CD4-positive, alpha-beta T cell treated with Interferon alpha-2 for 1 hour (primary cell): Measurements from ENCODE around the gene COL15A1.

ENCODE experiments used
- DNase-seq, 2 donors: peaks; one replicate each; pipeline ENCODE4 v3.0.0-alpha.2; 2020 to 2022

The COL15A1 gene

DNA sequence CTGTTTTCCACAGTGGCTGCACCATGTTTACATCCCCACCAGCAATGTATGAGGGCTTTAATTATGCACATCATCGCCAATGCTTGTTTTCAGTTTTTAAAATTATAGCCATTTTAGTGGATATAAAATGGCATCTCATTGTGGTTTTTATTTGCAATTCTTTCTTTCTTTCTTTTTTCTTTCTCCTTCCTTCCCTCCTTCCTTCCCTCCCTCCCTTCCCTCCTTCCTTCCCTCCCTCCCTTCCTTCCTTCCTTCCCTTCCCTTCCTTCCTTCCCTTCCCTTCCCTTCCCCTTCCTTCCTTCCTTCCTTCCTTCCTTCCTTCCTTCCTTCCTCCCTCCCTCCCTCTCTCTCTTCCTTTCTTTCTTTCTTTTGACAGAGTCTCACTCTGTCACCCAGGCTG lies 6.6 kb downstream of the COL15A1 start:
- no peak for DNase-seq

DNA sequence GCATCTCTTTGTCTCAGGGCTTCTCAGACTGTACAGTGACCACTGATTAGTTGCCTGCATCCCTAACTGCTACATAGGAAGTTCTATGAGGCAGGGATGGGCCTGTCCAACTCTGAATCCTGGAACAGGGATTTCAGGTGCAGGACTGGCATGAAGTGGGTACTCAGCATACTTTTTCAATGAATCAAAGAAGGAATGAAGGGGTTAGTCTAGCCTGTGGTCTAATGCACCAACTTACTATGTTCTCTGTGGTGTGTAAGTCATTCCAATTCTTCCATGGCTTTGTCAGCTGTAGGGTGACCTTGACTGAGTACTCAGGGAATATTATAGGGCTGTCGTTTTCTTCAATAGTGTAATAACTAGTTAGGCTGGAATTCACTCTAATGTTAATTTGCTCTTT lies 8.3 kb downstream of the COL15A1 start:
- DNase-seq: no peak

DNA sequence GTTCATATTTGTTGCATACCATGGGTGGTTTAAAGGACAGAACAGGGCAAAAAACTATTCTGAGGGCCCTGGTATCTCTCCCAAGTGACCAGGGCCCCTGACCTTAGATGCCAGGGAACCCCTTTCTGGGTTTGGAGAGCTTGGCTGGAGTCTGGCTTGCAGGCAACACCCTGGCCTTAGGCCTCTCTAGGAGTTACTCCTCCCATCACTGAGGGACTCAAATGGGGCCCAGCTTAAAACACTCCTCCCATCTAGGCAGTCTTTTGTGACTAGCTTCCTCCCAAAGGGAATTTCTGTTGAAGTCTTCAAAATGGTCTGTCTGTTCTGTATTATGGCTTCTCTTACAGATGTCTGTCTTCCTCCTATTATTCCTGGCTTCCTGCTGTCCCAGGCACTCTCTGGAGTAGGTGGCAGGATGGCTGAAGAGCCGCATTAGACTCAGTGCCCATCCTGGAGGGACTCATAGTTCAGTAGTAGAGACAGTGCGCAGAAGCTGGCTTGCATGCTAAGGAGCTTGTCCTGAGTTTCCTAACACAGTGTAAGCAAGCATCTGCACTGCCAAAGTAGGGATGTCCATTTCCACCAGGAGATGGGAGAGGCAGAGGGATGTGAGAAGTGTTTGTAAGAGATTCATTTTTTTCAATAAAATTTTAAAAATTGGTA lies 10.0 kb downstream of the COL15A1 start:
- no peak for DNase-seq

DNA sequence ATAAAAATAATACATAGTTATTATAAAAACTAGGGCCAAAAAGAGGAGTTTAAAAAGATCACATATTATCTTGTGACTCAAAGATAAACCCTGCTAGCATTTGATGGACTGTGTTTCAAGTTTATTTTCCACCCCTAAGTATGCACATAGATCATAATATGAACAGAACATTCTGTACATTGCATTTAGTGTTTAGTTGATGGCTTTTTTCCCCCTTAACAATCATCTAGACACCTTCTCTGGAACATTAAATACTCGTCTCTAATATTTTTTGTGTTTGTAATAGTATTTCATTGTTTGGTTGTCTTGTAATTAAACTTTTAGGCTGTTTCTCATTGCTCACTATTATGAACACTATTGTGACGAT lies 10.5 kb downstream of the COL15A1 start:
- DNase-seq: no peak

DNA sequence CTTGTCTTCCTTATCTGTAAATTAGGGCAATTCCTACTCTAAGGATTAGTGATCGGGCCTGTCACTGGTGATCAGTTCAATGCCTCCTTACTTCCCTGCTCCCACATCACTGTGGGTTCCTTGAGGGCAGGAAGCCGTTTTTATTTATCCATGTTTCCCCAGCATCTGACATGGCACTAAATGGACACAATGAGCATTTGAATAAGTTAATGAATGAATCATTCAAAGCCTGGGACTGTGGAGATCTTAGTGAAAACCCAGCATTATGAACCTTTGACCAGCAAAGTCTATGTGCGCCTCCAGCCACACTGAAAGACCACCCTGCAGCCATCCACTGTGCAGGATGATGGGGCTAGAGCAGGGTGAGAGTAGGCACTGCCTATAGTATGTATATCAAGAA lies 11.6 kb downstream of the COL15A1 start:
- no peak for DNase-seq

DNA sequence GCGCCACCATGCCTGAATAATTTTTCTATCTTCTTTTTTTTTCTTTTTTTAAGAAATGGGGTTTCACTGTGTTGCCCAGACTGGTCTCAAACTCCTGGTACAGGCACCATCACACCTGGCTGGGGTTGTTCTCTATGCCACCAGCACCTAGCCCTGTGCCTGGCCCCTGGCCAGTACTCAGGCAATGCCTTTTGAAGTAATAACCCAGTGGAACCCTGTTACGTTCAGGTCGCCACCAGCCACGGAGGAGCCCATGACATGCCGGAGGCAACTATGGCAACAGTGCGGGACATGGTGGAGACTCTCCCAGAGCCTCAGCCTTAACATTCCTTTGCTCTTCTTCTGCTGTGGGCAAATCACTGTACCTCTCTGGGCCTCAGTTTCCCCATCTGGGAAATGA lies 14.1 kb downstream of the COL15A1 start:
- DNase-seq: no peak

DNA sequence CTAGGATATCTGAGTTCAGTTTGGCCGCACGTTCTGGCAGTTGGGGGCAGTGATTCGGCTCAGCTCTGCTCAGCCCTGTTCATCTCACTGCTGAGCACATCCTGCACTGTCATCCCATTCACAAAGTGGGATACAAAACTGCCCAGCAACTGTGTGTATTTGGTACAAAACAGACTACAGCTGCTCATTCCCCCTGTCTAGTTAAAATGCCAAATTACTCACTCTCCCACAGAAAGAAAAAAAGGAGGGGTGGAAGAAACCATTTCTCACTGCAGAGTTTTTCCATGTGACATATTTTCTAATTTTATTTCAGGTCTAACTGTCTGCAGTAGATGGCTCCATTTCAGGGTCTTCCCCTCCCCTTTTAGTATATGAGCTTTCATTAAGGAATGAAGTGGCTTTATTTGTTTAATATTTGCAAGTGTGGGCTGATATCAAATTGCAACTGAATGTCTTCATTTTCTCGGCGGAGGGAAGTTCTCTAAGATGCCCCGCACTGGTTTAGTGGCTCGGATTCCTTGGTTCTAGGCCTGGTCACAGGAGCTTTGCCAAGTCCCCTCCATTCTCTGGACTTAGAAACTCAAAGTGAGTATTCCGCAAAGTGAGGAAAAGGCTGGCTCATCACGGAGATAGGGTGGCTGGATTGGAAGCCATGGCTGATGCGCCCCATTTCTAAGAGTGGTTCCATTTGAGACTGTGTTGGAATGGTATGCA lies 14.7 kb downstream of the COL15A1 start:
- DNase-seq: no peak

DNA sequence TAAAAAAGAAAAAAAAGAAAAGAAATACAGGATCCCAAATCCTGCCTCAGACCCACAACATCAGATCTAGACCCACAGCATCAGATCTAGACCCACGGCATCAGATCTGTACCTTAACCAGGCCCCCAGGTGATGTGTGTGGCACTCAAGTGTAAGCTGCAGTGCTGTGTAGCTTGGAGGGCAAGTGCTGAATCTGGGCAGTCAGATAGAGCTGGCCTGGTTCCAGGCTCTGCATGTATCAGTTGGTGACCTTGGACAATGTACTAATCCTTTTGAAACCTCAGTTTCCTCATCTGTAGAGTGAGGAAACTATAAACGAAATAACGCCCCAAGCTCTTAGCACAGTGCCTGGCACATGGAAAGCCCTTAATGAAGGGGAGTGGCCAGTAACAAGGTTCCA lies 16.7 kb downstream of the COL15A1 start:
- DNase-seq: no peak

DNA sequence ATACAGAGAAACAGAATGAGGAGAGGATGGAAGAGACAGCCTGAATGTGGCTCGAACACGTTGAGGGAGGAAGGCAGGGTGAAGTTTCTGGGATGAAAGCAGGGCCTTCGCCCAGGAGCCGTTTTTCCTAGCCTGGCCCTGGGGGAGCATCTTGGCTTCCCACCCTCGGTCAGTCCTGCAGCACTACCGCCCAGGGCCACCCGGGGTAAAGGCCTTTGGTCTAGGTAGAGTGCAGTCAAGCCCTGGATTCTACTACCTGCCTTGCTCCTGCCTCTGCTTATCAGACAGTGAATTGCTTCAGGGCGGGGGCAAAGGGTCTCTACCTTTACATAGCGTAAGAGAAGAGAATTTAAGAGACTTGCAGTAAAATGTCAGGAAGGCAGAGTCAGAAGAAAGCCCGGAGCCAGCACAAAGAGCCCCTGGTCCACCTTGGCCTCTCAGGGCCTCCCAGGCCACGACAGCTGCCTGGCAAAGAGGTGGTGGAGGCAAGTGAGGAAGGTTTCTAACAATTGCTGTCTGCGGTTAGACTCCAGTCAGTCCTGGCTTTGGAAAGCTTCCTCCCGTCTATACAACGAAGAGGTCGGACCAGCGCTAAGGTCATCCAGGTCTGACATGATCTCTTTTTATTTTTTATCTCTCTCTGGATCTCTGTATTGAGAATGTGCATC lies 17.9 kb downstream of the COL15A1 start:
- no peak for DNase-seq

DNA sequence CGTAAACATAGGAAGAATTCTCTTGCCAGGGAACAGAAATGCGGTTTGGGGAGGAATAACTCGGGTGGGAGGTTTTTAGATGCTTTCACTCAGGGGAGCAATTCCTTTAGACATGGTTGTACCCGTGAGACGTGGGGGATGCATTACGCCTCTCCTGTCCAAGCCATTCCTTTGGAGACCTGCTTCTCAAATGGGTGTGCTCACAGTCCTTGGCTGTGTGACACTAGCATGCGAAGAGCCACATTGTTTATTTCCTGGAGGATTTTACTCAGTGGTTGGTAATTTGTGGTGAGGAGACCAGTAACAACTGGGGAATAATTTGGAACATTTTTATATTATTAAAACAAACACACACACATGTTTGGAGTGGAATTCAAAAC lies 18.5 kb downstream of the COL15A1 start:
- no peak for DNase-seq

DNA sequence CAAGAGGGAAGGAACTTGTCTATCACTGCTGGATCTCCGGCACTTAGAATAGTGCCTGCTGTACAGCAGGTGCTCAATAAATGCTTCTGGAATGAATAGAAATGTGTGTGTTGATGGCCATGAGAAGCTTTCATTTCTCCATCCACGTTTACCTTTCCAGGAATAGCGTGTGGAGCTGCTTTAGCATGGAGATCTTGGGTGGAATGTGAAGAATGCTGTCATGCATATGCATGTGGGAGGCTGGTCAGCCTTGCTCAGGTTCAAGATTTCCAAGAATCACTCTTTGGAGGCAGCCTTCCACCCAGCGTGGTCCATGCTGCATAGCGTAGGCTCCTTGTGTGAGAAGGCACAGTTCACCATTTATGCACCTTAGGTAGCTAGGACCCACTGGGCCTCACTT lies 19.2 kb downstream of the COL15A1 start:
- DNase-seq: no peak

DNA sequence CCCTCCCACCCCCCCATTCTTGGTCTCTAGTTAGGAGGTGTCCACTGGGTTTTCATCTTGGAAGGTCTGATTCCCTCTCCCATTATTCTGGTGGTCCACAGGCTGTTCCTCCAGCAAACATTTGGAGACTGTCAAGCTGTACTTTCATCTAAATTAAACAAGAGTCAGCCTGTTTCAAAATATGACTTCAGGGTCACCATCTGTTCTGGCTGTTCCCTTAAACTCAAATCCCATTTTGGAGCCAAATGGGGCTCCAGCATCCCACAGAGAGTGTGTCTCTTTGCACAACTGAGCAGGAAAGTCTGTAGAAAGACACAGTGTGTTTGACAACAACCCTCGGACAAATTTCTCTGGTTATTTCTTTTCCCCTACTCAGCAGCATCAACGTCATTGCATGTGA lies 20.5 kb downstream of the COL15A1 start:
- DNase-seq: no peak

DNA sequence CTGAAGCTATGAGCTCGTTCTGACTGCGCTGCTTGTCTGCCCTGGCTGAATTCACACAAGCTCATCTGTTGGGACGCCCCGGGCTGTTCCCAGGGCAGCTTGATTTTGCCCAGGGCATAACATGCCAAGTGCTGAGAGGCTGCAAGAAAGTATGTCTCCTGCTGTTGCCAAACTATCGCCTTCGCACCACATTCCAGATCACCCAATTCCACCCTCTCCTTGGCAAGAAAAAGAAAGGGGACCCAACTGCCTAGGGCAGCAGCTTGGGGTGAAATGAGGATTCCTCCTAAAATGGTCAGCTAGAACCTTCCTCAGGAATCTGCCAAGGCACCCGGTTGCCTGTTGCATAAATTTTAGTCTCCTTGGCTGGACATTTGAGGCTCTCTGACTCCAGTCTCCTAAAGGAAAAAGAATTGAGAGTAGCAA lies 21.2 kb downstream of the COL15A1 start:
- no peak for DNase-seq

DNA sequence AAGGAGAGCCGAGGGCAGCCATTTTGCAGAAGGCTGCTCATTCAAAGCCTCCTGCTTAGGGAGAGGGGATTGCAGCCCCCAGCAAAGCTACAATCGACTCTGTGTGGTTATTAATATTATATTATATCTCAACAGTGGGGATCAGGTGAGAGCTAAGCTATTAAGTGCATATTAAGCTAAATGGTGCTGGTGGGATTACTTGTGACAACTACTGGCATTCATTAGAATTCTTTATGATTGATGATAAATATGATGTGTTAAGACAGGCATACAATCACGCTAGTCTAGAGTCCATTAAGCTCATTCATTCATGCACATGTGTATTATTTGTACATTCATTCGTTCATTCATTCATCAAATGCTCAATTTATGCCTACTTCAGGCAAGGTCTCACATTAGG lies 23.0 kb downstream of the COL15A1 start:
- no peak for DNase-seq

DNA sequence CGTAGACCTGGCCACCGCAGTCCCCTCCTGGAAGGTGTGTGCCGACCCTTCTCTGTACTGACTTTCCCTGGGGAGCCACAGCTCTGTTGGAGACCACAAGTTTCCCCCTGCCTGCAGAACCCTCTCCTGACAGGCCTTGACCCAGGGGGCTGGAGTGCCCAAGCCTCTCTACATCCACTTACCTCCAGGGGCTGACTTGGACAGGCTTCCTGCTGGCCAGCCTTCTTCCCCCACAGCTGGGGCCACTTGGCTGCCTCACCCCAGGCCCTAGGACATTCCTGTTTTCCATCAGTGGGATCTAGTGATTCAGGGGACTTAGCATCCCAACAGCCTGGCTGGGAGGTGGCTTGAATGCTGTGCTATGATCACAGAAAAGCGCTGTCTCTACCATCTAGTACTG lies 23.6 kb downstream of the COL15A1 start:
- no peak for DNase-seq

DNA sequence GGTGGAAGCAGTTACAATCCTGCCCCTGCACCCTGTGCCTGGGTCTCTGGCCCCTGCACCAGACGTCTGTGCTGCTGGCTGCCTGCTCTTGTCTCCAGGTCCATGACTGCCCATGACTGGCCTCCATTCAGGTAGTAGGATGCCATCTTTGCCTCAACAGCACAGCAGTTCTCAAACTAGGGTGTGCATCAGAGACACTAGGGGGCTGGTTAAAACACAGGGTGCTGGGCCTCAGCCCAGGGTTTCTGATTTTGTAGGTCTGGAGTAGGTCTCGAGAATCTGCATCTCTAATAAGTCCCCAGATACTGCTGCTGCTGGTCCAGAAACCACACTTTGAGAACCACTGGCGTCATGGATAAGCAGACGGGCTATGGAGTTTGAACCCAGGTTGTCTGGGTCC lies 24.0 kb downstream of the COL15A1 start:
- no peak for DNase-seq

DNA sequence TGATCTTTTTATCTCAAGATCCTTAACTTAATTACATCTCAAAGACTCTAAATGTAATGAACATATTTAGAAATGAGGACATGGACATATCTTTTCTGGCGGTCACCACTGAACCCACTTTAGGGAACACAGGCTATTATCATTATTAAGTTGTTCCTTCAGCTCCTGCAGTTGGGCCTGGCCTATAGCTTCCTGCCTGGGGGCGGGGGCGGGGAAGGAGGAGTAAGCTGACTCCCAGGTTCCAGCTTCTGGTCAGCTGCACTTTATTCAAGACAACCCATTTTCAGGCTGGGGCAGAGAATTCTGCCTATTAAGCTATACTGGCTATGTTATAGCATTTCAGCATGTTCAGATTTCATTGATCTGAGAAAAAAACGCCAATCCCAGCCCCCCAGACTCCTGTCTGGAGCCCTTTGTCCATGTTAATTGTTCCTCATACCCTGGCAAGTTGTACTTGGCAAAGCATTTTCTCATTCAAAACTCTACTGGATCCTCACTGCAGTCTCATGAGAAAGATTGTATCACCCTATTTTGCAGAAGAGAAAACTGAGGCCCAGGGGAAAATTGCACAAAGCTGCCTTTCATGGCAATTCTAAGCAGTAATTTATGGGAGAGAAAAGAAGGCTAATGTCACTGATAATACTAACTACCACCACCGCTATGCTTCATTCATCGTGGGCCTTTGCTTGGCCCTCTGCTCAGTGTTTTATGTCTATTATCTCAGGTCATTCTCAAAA lies 25.1 kb downstream of the COL15A1 start:
- DNase-seq: no peak

DNA sequence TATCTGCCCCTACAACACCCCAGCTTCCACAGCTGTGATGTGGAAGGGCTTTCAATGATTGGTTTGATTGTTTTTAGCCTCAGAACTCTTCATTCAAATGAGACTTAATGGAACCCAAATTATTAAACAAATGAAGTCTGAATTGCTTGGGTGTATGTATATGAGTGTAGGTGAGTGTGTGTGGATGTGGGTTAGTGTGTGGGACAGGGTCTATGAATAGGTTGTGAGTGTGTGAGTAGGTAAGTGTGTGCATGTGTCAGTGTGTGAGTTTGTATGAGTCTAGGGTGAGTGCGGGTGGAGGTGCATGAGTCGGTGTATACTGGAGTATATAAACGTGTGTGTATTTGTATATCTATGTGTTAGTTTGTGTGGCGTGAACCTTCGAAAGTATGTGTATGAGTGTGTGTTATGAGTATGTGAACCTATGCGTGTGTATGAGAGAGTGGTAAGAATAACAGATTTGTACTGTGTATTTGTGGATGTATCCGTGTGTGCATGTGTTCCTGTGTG lies 26.9 kb downstream of the COL15A1 start:
- no peak for DNase-seq

DNA sequence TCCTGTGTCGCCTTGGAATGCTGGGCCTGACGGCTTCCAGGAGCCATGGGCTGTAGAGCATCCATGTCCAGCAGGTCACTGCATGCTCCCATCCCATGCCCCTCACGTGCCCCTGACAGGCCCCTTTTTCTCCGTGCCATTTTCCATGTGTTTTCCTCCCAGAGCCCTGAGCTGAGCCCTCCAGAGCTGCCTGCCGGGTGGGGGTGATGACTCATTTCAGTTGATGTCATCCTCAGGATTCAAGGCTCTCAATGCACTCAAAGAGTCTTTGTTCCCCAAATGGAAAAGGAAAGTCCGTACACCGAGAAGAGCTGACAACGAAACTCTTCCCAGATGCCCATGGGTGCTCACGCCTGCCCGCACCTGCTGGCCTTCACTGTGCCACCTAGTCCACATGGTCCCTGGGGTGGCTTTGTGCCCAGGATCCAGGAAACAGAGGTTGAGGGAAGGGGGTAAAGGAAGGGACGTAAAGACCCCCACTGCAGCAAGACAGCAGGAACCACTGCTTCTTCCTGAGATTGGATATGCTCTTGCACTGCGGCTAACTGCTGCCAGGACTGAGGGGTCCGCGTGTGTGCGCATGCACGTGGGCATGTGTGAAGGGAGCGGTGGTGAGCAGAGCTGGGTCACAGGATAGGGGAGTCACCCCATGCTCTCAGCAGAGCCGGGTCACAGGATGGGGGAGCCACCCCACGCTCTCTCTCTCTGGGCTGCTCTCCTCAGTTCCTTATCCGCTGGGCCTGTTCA lies 27.6 kb downstream of the COL15A1 start:
- no peak for DNase-seq

DNA sequence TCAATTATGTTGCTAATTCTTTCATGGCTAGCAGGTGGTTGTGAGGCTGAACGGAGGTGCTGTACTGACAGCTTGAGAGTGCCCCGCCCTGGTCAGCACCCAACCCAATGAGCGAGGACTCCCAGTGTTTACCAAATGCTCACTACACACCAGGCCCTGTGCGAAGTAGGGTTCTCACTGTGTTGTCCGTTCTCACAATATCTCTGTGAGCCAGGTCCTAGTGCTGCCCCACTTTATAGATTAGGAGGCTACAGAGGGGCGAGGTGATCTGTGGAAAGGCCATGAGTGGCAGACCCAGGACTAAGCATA lies 28.2 kb downstream of the COL15A1 start:
- no peak for DNase-seq

DNA sequence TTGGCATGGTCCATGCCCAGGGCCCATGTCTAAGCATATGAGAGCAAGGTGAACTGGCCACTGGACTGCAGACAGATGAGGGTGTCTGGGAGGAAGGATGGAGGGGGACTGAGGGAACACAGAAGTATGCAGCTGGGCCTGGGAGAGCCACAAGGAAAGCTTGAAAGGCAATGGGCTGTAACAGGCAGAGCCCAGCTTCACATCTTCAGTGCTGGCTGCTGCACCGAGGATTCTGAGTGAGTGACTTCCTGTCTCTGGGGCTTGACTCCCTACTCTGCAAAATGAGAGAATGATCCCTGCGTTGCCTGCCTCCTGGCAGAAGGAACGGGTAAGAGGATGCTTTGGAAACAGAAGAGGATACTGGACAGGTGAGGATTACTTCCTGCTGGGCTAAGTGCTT lies 29.0 kb downstream of the COL15A1 start:
- DNase-seq: no peak

DNA sequence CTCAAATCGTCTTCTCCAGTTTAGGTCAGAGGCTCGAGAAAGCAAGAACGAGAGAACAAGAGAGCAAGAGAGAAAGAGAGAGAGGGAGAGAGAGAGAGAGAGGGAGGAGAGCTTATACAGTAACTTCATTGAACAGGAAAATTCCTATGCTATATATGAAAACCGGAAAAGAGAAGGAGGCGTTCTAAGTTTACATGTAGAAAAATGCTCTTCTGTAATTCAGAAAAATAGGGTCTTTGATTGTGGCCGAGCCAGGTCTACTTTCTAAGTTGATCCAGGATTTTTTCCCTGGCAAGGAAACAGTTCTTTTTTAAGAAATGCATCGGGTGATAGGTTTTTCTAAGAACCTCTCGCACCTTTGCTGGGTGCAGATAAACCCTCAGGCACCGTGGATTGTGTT lies 29.5 kb downstream of the COL15A1 start:
- DNase-seq: no peak

DNA sequence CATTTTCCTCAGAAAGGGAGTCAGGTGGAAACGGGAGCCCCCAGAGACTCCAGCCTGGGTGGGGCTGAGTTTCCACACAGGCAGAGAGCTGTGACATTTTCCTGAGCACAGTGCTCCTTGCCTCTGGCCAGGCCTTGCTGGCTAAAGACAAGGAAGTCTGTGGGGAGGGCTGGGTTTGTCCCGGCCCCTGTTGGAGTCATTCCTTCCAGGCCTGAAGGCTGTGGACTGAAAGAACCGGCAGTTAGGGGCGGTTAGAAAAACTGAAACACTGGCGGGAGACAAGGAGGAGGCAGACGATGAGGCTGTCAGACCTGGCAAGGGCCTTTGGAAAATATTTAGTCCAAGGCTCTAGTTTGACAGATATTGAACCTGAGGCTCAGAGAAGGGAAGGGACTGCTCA lies 29.9 kb downstream of the COL15A1 start:
- DNase-seq: no peak
